HG02973 (cell line): ENCODE results near the gene PBLD.
A peak's percentile ranks its signal among the peaks of the same experiment; 100 is the strongest.

Source experiments
- ATAC-seq: cut with Tn5 transposase; IDR thresholded peaks from one replicate; pipeline ENCODE4 v1.9.1; 2021; ENCODE audit warnings: moderate library complexity; ENCODE audit not compliant: unreplicated experiment

Gene PBLD

DNA sequence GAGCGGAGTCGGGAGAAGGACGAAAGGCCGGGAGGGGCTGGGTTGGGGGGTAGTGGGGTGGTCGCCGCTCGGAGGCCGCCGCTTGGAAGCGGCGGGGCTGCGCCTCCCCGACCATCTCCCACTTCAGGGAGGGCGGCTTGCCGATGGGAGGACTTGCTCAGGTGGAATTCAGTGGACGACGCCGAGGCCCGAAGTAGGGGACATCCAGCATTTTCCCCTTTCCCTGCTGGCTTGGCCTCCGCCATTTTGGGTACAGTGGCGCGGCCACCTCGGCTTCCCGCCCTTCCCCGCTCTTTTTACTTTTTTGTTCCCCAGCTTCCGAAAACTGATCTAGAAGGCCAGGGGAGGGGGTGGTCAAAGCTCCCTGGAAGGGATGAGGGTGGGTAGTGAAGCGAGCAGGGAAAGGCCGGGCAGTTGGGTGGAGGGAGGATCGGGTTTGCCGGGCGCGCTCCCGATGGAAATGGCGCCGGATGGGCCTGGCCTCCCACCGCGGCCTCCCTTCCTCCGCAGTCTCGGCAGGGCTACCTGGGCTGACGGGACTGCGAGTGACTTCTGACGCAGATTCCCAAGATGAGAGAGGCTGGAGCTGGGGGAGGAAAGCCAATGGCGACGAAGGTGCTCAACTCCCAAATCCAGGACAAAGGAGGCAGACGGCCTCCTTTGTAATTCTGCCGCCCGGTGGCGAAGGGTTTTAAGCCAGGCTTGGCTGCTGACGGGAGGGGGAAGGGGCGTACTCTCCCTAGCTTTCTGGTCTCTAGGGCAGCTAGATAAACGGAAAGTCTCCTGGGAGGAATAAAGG is at the start of gene PBLD:
Gene PBLD, minus strand, starts transcription at position 670 of the 799 bp plus-strand sequence. CDS start 26,084 bp downstream, outside the sequence.
- ATAC-seq = peak; percentile 18

GRCh38 chr10:68371604-68372003 is 38.9 kb upstream of the PBLD start:
- ATAC-seq = no peak

DNA sequence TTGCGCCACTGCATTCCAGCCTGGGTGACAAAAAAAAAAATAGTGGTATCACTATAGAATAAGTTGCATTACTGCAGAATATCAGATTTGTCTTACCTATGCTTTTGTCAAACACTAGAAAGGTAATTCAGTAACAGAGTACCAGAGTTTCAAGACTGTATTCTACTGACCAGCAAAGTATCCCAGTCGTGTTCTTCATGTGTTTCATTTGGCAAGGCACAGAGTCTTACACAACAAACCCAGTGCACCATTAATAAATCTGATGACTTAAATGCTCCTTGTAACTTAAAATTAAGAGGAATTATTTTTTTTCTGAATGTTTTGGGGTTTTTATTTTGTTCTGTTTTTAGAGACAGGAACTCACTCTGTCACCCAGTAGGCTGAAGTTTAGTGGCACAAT is 34.4 kb upstream of the PBLD start:
- ATAC-seq = no peak

DNA sequence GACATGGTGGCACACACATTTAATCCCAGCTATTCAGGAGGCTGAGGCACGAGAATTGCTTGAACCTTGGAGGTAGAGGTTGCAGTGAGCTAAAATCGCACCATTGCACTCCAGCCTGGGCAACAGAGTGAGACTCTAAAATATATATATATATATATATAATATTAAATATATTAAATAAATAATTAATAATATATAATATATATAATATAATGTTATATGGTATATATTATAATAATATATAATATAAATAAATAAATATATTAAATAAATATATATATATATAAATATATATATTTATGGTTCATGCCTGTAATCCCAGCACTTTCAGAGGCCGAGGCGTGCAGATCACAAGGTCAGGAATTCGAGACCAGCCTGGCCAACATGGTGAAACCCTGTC is 33.9 kb upstream of the PBLD start:
- no peak for ATAC-seq

- no peak for ATAC-seq
Observed at GRCh38 chr10:68365611-68366010, 32.9 kb upstream of the PBLD start.

DNA sequence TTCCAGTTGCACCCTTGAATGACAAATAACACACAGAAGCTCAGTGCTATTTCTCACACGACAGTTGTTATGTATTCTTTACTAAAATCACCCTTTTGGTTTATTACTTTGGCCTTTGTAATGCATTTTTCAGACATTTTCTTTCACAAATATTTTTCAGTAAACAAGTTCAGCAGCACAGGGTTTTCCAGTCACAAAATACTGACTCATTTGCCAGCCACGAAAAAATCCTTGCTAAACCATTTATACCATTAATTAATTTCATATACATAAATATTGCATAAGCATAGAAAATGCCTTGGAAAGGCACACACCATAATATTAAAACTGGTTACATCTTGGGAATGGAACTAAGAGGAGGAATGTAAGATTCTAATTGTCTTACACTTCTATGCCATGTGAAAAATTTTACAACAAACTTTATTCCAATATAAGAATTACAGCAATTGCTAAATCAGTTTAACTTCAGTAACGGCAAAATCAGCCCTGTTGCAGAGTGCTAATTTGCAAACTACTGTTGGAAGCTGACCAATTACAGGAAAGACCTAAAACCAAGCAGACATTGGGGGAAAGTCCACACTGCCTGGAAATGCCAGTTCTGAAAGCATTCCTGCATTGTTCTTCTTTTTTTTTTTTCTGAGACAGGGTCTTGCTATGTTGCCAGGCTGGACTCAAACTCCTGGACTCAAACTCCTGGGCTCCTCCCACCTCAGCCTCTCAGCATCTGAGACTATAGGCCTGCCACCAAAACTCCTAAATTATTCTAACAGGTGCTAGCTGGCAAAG is 31.6 kb upstream of the PBLD start:
- ATAC-seq = no peak

- no peak for ATAC-seq
Observed at GRCh38 chr10:68362590-68362989, 29.9 kb upstream of the PBLD start.

DNA sequence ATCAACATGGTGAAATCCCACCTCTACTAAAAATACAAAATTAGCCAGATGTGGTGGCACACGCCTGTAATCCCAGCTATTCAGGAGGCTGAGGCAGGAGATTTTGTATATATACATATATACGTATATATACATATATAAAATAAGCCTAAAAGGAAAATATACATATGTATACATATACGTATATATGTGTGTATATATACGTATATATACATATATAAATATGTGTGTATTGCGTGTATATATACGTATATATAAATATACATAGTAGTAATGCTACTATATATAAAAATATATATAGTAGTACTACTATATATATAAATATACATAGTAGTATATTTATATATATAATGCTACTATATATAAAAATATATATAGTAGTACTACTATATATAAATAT is 26.5 kb upstream of the PBLD start:
- ATAC-seq = no peak

DNA sequence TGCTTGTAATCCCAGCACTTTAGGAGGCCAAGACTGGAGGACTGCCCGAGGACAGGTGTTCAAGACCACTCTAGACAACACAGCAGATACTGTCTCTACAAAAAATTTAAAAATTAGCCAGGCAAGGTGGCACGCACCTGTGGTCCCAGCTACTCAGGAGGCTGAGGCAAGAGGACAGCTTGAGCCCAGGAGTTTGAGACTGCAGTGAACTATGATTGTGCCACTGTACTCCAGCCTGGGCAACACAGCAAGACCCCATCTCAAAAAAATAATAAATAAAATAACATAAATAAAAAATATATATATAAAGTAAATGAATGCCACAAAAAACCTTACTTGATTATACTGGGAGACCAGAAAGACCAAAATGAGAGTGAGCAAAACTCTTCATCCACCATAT is 20.8 kb upstream of the PBLD start:
- ATAC-seq = no peak

- peak; percentile 55 for ATAC-seq
Observed at GRCh38 chr10:68348265-68348741, 15.6 kb upstream of the PBLD start.

DNA sequence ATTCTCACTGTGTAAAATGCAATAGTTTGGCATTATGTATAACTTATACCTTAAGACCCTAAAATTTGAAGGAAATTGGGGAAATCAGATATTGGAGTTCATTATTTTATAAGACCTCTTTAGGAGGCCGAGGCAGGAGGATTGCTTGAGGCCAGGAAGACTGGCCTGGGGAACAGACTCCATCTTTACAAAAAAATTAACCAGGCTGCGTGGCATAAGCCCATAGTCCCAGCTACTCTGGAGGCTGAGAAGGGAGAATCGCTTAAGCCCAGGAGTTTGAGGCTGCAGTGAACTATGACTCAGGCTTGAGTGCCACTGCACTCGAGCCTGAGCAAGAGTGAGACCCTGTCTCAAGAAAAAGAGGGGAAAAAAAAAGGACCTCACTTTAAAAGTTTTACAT is 14.0 kb upstream of the PBLD start:
- ATAC-seq = no peak

DNA sequence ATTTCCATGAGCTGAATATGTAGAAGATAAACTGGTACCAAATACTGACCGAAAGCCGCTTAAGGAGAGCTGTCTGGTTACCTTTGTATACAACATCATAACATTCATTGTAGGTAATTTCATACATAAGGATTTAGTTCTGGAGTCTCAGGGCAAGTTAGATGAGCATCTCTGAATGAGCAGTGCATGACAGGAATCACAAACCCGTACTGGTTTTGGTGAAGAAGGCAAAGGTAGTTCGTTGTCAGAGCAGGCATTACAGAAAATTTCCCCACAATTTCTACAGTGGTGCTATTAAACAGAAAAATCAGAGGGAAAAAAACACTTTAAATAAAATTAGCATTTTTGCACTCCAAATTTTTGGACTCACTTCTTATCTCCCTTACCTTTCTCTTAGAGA is 12.9 kb upstream of the PBLD start:
- ATAC-seq = no peak

GRCh38 chr10:68342909-68343516 is 10.3 kb upstream of the PBLD start:
- ATAC-seq = no peak

DNA sequence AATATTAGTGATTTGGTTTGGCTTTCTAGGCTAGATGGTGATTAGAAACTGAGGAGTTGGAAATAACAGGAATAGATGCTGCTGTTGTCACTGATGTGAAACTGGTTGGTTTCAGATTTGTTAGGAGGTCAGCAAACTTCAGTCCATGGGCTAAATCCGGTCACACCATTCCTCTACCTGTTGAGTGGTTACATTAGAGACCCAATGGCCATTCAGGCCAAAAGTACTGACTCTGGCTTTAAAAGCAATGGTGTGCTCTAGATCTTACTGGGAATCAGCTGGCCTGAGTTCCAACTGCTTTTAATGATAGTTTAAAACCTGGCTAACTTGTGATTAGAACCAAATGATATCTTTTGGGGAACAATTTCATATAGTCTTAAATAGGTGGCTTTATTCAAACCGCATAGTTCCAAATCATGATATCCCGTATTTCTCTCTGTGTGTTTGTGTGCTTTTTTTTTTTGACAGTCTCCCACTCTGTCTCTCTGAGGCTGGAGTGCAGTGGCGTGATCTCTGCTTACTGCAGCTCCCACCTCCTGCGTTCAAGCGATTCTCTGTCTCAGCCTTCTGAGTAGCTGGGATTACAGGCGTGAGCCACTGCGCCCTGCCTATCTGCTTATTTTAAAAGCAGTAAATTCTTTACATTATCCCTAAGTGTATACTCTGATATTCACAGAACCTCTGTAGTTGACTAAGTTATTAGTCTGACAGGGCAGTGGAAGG is 7.8 kb upstream of the PBLD start:
- ATAC-seq = no peak

DNA sequence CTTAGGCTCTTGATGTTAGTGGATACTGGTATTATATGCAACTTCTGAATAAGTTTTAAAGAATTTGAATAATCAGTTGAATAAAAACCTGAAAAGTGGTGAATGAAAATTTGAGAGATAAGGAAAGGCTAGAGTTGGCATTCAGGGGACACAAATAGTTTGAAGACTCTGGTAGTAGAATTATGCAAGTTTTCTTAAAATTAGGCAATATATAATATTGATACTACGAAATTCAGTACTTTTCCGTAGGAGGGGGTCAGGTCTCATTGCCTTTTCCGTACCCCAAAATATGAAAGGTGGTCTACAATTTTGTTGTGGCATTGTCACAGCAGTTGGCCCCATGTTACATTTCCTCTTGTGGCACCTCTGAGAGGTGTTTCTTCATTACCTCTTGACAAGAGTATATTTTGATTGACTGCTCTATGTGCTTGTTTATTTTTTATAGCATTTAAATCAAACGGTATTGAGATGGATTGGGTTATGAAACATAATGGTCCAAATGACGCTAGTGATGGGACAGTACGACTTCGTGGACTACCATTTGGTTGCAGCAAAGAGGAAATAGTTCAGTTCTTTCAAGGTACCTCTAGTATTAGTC is 4.1 kb upstream of the PBLD start:
- ATAC-seq = no peak

GRCh38 chr10:68334672-68335467 is 2.1 kb upstream of the PBLD start:
- ATAC-seq = no peak

DNA sequence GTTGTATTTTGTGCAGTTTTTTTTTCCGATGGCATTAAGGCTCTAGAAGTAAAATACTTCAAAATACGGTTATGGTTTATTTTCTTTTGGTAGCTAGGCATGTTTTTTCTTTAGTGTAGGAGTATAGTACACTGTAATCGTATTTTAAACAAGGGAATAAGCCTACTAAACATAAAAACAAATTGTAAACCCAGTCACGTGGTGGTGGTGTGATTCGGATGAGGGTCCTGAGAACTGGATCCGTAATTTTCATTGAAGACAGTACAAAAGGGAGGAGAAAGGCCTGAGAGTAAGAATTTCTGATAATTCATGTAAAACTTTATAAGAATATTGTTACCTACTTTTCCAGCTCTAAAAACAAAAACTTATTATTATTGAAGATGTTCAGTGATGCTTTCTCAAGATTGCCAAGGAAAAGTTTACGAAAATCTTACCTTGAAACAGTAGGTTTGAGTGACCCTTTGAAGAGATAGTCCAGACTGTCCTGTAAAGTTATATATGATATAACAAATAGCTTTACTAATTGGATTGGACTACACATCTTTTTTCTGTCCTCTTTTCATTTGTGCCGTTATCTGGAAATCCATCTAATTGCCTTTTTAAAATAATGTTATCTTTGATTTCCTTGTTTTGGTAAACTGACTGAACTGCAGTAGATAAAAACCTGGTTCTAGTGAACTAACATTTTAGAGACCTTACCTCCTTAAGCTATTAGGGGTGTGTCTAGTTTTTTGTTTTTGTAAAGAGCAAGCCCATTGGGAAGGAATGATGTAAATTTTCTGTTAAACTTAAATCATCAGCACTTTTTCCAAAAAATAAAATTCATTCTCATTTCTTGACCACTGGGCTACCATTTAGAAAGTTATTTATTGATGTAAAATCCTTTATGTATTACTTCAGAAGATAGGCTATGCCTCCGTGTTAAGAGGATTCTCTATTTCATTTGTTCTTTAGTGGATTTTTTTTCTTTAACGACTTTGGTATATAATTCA is 1.0 kb upstream of the PBLD start:
- no peak for ATAC-seq

- ATAC-seq = no peak
Observed at GRCh38 chr10:68333058-68333395, 299 bp upstream of the PBLD start.
